GM23338 (cell line): ENCODE measurements around the gene SLC41A3. TPM values are rescaled to one million over a fixed set of nuclear protein-coding genes. Genes with fewer than 3 reads are reported as not detected.

Experiments
- ATAC-seq: fragments of 200-7000 bp; cut with Tn5 transposase; 3 replicates; pipeline ENCODE4 v1.9.1; 2020
- DNase-seq: peaks from one replicate; pipeline ENCODE4 v3.0.0-alpha.2; 2015; ENCODE audit warnings: low spot score
- H2AFZ ChIP-seq: fragments of 200-600 bp; sonication (generic); 2 replicates; pipeline ENCODE4 v1.8.0; 2016; ENCODE audit warnings: antibody characterized with exemption, mild to moderate bottlenecking, moderate library complexity
- H3F3A ChIP-seq: fragments of 200-600 bp; sonication (generic); replicated peaks from 2 replicates; pipeline ENCODE4 v1.8.0; 2017; ENCODE audit warnings: antibody characterized with exemption, mixed run types, low read depth
- H3K27ac ChIP-seq: fragments of 200-600 bp; sonication (generic); 2 replicates; pipeline ENCODE4 v1.6.1; 2016; ENCODE audit warnings: low read depth
- H3K27me3 ChIP-seq: fragments of 200-600 bp; sonication (generic); 2 replicates; pipeline ENCODE4 v1.8.0; 2016; ENCODE audit warnings: mild to moderate bottlenecking, mixed run types, moderate library complexity; ENCODE audit not compliant: insufficient read depth
- H3K36me3 ChIP-seq: fragments of 200-600 bp; sonication (generic); 2 replicates; pipeline ENCODE4 v1.8.0; 2016; ENCODE audit warnings: mild to moderate bottlenecking; ENCODE audit not compliant: insufficient read depth
- H3K4me1 ChIP-seq: fragments of 200-600 bp; sonication (generic); 2 replicates; pipeline ENCODE4 v1.8.0; 2016; ENCODE audit warnings: mild to moderate bottlenecking, moderate library complexity; ENCODE audit not compliant: insufficient read depth
- H3K4me2 ChIP-seq: fragments of 200-600 bp; sonication (generic); 2 replicates; pipeline ENCODE4 v1.7.1; 2017; ENCODE audit warnings: mixed run types
- H3K4me3 ChIP-seq: fragments of 200-600 bp; sonication (generic); 2 replicates; pipeline ENCODE4 v1.6.1; 2016; ENCODE audit warnings: mixed run types
- H3K79me2 ChIP-seq: fragments of 200-600 bp; sonication (generic); replicated peaks from 2 replicates; pipeline ENCODE4 v1.8.0; 2017; ENCODE audit warnings: mild to moderate bottlenecking; ENCODE audit not compliant: insufficient read depth
- H3K9me2 ChIP-seq: fragments of 200-600 bp; sonication (generic); 2 replicates; pipeline ENCODE4 v1.8.0; 2017; ENCODE audit not compliant: insufficient read depth
- H4K20me1 ChIP-seq: fragments of 200-600 bp; sonication (generic); replicated peaks from 2 replicates; pipeline ENCODE4 v1.8.0; 2017; ENCODE audit warnings: mild to moderate bottlenecking; ENCODE audit not compliant: insufficient read depth
- H3K27ac Mint-ChIP-seq: 2 replicates; pipeline ENCODE4 v1.8.0; 2020; ENCODE audit warnings: inconsistent platforms, mild to moderate bottlenecking, moderate library complexity, mixed read lengths
- H3K27me3 Mint-ChIP-seq: 3 replicates; pipeline ENCODE4 v1.8.0; 2022; ENCODE audit warnings: low read depth, mild to moderate bottlenecking, moderate library complexity, mixed read lengths, inconsistent platforms; ENCODE audit not compliant: insufficient read depth, poor library complexity
- H3K36me3 Mint-ChIP-seq: 3 replicates; pipeline ENCODE4 v1.8.0; 2021; ENCODE audit warnings: low read depth, mild to moderate bottlenecking, inconsistent platforms, moderate library complexity, mixed read lengths
- H3K4me1 Mint-ChIP-seq: 3 replicates; pipeline ENCODE4 v1.8.0; 2020; ENCODE audit warnings: mild to moderate bottlenecking, inconsistent platforms, mixed read lengths
- H3K4me3 Mint-ChIP-seq: 3 replicates; pipeline ENCODE4 v1.8.0; 2021; ENCODE audit warnings: moderate library complexity, mild to moderate bottlenecking, inconsistent platforms, mixed read lengths
- H3K9me3 Mint-ChIP-seq: 3 replicates; pipeline ENCODE4 v1.8.0; 2020; ENCODE audit warnings: moderate library complexity, mild to moderate bottlenecking, inconsistent platforms, mixed read lengths
- CREB1 ChIP-seq: fragments of 250-450 bp; sonication (Bioruptor Pico); IDR thresholded peaks from 2 replicates; pipeline ENCODE4 v1.5.0; 2020; ENCODE audit warnings: low read depth, mild to moderate bottlenecking, moderate library complexity
- CTCF ChIP-seq, 2 experiments: fragments of 200-600 bp in 1 of 2; sonication (generic) in 1 of 2; conservative IDR thresholded peaks; 2 replicates each; pipeline versions ENCODE4 v1.5.1 to v1.6.1; 2016 to 2017; ENCODE audit warnings: antibody characterized with exemption in 2 of 2, low read depth in 2 of 2, mild to moderate bottlenecking in 2 of 2, moderate library complexity in 1 of 2
- ETS1 ChIP-seq: IDR thresholded peaks from 2 replicates; pipeline ENCODE4 v1.6.1; 2016; ENCODE audit warnings: antibody characterized with exemption
- EZH2 ChIP-seq: fragments of 200-600 bp; sonication (generic); IDR thresholded peaks from one replicate; pipeline ENCODE4 v1.8.0; 2017; ENCODE audit warnings: antibody characterized with exemption, mild to moderate bottlenecking, low read depth; ENCODE audit not compliant: unreplicated experiment
- EZH2phosphoT487 ChIP-seq: fragments of 200-600 bp; sonication (generic); IDR thresholded peaks from one replicate; pipeline ENCODE4 v1.8.1; 2018; ENCODE audit warnings: antibody characterized with exemption; ENCODE audit not compliant: unreplicated experiment
- JUNB ChIP-seq: IDR thresholded peaks from one replicate; pipeline ENCODE4 v1.6.1; 2016; ENCODE audit warnings: antibody characterized with exemption; ENCODE audit not compliant: unreplicated experiment
- NANOG ChIP-seq: IDR thresholded peaks from 2 replicates; pipeline ENCODE4 v1.6.1; 2016; ENCODE audit warnings: antibody characterized with exemption, borderline replicate concordance
- POLR2AphosphoS5 ChIP-seq: IDR thresholded peaks from 2 replicates; pipeline ENCODE4 v1.6.1; 2016; ENCODE audit warnings: antibody characterized with exemption, low read depth
- REST ChIP-seq: IDR thresholded peaks from one replicate; pipeline ENCODE4 v1.6.1; 2018; ENCODE audit warnings: antibody characterized with exemption; ENCODE audit not compliant: unreplicated experiment
- STAT1 ChIP-seq: IDR thresholded peaks from one replicate; pipeline ENCODE4 v1.6.1; 2016; ENCODE audit warnings: antibody characterized with exemption; ENCODE audit not compliant: unreplicated experiment
- ZNF114 ChIP-seq: fragments of 250-450 bp; sonication (Bioruptor Pico); IDR thresholded peaks from 2 replicates; pipeline ENCODE4 v1.5.0; 2020; ENCODE audit warnings: mild to moderate bottlenecking, moderate library complexity
- ZNF331 ChIP-seq: fragments of 250-450 bp; sonication (Bioruptor Pico); IDR thresholded peaks from 2 replicates; pipeline ENCODE4 v1.5.0; 2020; ENCODE audit warnings: low read depth, mild to moderate bottlenecking, moderate library complexity
- ZNF462 ChIP-seq: fragments of 250-450 bp; sonication (Bioruptor Pico); IDR thresholded peaks from 2 replicates; pipeline ENCODE4 v1.5.0; 2020; ENCODE audit warnings: mild to moderate bottlenecking, moderate library complexity
- polyA plus RNA-seq: library from polyadenylated mRNA; unstranded; fragments of >200 nt; fragmentation: Nextera tagmentation; extraction: Ambion mirVana; gene quantifications from 2 replicates; pipeline ENCODE4 v1.2.1, GENCODE V29; 2016
- total RNA-seq: library from RNA; depleted of rRNA; stranded (reverse); fragments of >200 nt; shearing (Covaris generic); gene quantifications from 2 replicates; pipeline ENCODE4 v1.2.3, GENCODE V29; 2014

SLC41A3 gene
- total and polyA plus RNA-seq, 2 experiments from 2014 or later, result 12.1 to 29.8 TPM

GRCh38 chr3:126050050-126050392 lies 33.9 kb downstream of the SLC41A3 start:
- no peaks in the 10 kb centered on the region for H3K27me3 ChIP-seq

More at GRCh38 chr3:126050050-126050392, 33.9 kb downstream of the SLC41A3 start:
- Histone ChIP-seq H4K20me1 (no peaks in the 10 kb centered on the region), H3K36me3 (no peaks in the 10 kb centered on the region), H2AFZ (no peak overlapping the region), H3K79me2 (no peaks in the 10 kb centered on the region), H3K9me2 (no peaks in the 10 kb centered on the region), H3K4me2 (no peak overlapping the region), H3K4me1 (no peaks in the 10 kb centered on the region), H3K4me3 (no peak overlapping the region), H3K27ac (no peak overlapping the region), H3F3A (no peaks in the 10 kb centered on the region)
- Mint-ChIP-seq H3K9me3 (no peaks in the 10 kb centered on the region), H3K36me3 (peaks cover 3% of the 10 kb centered on the region; the same call in 2 of the 3 replicates), H3K4me1 (no peaks in the 10 kb centered on the region), H3K27ac (no peak overlapping the region), H3K4me3 (no peak overlapping the region), H3K27me3 (peaks cover 6% of the 10 kb centered on the region)
- ATAC-seq (no peak), DNase-seq (no peak)
- no peak for TF ChIP-seq REST
- TF ChIP-seq POLR2AphosphoS5, result no peak
- TF ChIP-seq NANOG, result no peak
- no peak for TF ChIP-seq ZNF114 (CRISPR knock-in tag)
- TF ChIP-seq CTCF (conservative IDR thresholded peaks at IDR 0.05; ENCODE audit: low read depth in 2 of 2), result no peak
- no peak for TF ChIP-seq EZH2
- no peak for TF ChIP-seq ZNF331
- TF ChIP-seq ZNF462 (CRISPR knock-in tag), result no peak
- TF ChIP-seq ETS1, result no peak
- TF ChIP-seq CREB1, result no peak
- no peak for TF ChIP-seq JUNB
- TF ChIP-seq STAT1, result no peak
- no peak for TF ChIP-seq EZH2phosphoT487
